ENCODE measurements around the gene KRTAP5-8.

GRCh38 chr11:71530602-71531001 lies 7.2 kb upstream of the KRTAP5-8 start:
- TF ChIP-seq, protein P1, sequence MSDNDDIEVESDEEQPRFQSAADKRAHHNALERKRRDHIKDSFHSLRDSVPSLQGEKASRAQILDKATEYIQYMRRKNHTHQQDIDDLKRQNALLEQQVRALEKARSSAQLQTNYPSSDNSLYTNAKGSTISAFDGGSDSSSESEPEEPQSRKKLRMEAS (CRISPR knock-in tag; IDR thresholded peaks at IDR 0.05), result no peak
- no peak for TF ChIP-seq FOXP1 (CRISPR knock-in tag; IDR thresholded peaks at IDR 0.05; ENCODE audit: borderline replicate concordance)
- TF ChIP-seq CTCF (IDR thresholded peaks at IDR 0.05), result no peak
- no peak for TF ChIP-seq IRF2 (CRISPR knock-in tag; IDR thresholded peaks at IDR 0.05; ENCODE audit: borderline replicate concordance, low read depth)
- no peak for TF ChIP-seq ZNF263 (CRISPR knock-in tag; IDR thresholded peaks at IDR 0.05; ENCODE audit: low read depth)
- no peak for TF ChIP-seq ZNF416 (CRISPR knock-in tag; IDR thresholded peaks at IDR 0.05)
